Mucosa of descending colon (tissue), 3 donors: Measurements from ENCODE around the gene ETV6. TPM values are rescaled to one million over a fixed set of nuclear protein-coding genes. Genes with fewer than 3 reads are reported as not detected.

Experiments
- ATAC-seq: fragments of 200-7000 bp; cut with Tn5 transposase; one replicate; pipeline ENCODE4 v1.9.1; 2020; ENCODE audit warnings: mild to moderate bottlenecking, moderate library complexity
- DNase-seq, 3 donors: peaks; one replicate each; pipeline ENCODE4 v3.0.0-alpha.2; 2020
- H3K36me3 ChIP-seq: fragments of 200-600 bp; one replicate; pipeline ENCODE4 v1.8.0; 2021; ENCODE audit warnings: low read depth, mild to moderate bottlenecking
- H3K4me1 ChIP-seq: fragments of 200-600 bp; one replicate; pipeline ENCODE4 v1.8.0; 2021; ENCODE audit warnings: low read depth, mild to moderate bottlenecking
- H3K4me3 ChIP-seq: fragments of 200-600 bp; one replicate; pipeline ENCODE4 v1.8.0; 2021; ENCODE audit warnings: mild to moderate bottlenecking
- H3K9me3 ChIP-seq: fragments of 200-600 bp; one replicate; pipeline ENCODE4 v1.8.0; 2021; ENCODE audit warnings: mild to moderate bottlenecking
- intact Hi-C, 2 donors: fragments of 100-400 bp; cut with DNase I in 1 of 2; cut with micrococcal nuclease in 1 of 2; formaldehyde crosslinking; loops; one replicate each; pipeline versions ENCODE4 v1.11.0 to v1.11.1; 2022; cut with DNase I, micrococcal nuclease
- total RNA-seq, 3 donors: library from RNA; stranded (reverse); fragmentation: NEBNext Ultra II Directional in 2 of 3; extraction: Animal tissue kit (Norgen Biotek cat#: 25700) in 2 of 3; gene quantifications; one replicate each; pipeline versions ENCODE4 v1.2.1 to v1.2.4, GENCODE V29; 2021 to 2023
- TF ChIP-seq, protein P1 (sequence below): fragments of 200-600 bp; IDR thresholded peaks from one replicate; pipeline ENCODE4 v1.8.0; 2022; ENCODE audit warnings: antibody characterized with exemption, mild to moderate bottlenecking
- donor health status: DM: no; HTN: no; CAD: no; lungs with moderate emphysema.
- donor health status: DM: no; HTN: no; CAD: no.
- donor health status: DM: no; HTN: yes; CAD: no.

The ETV6 gene
- total RNA-seq, 3 donors from 2014 or later, result 60.9 to 74.3 (median 72.8) TPM

DNA sequence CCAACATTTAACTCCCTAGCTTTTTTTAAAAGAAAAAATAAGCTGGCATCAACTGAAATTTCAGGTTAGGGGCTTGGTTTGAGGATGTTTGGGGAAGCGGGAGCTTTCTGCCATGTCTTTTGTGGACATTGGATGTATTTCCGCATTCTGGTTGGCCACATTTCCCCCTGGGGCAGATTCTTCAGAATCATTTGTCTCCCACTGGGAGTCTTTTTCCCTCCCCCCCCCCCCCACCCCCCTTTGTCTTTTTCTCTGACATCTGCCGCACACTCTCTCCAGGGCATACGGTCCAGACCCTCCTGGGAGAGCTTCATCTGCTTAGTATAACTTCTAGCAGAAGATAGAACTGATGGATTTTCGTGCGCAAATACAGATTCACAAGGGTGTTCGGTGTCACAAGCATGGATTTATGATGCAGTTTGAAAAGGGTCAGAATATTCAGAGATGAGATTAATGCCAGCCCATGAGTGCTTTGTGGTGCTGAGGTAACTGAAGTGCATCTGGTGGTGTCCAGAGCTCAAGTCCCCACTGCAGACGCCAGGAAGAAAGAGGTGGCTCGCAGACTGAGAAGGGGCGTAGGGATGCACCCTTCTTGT, 40.2 kb downstream of the ETV6 start:
- no peak overlapping the region for H3K4me3 ChIP-seq
- H3K4me1 ChIP-seq, result peaks cover 16% of the 10 kb centered on the region
- TF ChIP-seq, protein P1, sequence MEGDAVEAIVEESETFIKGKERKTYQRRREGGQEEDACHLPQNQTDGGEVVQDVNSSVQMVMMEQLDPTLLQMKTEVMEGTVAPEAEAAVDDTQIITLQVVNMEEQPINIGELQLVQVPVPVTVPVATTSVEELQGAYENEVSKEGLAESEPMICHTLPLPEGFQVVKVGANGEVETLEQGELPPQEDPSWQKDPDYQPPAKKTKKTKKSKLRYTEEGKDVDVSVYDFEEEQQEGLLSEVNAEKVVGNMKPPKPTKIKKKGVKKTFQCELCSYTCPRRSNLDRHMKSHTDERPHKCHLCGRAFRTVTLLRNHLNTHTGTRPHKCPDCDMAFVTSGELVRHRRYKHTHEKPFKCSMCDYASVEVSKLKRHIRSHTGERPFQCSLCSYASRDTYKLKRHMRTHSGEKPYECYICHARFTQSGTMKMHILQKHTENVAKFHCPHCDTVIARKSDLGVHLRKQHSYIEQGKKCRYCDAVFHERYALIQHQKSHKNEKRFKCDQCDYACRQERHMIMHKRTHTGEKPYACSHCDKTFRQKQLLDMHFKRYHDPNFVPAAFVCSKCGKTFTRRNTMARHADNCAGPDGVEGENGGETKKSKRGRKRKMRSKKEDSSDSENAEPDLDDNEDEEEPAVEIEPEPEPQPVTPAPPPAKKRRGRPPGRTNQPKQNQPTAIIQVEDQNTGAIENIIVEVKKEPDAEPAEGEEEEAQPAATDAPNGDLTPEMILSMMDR, result no peak

DNA sequence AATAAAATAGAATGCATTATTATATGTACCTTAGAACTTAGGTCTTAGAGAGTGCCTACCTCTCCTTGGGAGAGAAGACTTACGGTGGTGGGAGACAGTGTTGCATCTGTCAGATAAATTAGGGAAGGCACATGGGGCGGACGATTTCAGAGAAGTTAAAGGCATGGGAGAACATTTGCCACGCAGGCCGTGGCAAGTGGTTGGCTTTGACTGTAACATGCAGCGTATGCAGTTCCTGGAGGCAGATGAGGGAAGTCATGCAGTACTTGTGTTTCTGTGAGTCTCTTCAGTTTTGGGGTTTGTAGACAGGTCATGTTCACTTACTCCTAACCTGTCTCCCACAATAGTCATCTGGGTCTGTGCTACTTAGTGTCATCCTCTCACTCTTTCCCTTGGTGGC, 43.6 kb downstream of the ETV6 start:
- H3K4me3 ChIP-seq, result no peak overlapping the region
- no peaks in the 10 kb centered on the region for H3K9me3 ChIP-seq
- no peak for ATAC-seq
- no peak for DNase-seq
- intact Hi-C loops, result no loop called here
- H3K36me3 ChIP-seq, result no peaks in the 10 kb centered on the region
- H3K4me1 ChIP-seq, result peaks cover 2% of the 10 kb centered on the region
- TF ChIP-seq, protein P1, result no peak

More for the DNA sequence above, 40.2 kb downstream of the ETV6 start:
- ATAC-seq (no peak), DNase-seq (no peak)
- H3K36me3 ChIP-seq, result no peaks in the 10 kb centered on the region
- intact Hi-C loops, result no loop called here
- no peaks in the 10 kb centered on the region for H3K9me3 ChIP-seq

DNA sequence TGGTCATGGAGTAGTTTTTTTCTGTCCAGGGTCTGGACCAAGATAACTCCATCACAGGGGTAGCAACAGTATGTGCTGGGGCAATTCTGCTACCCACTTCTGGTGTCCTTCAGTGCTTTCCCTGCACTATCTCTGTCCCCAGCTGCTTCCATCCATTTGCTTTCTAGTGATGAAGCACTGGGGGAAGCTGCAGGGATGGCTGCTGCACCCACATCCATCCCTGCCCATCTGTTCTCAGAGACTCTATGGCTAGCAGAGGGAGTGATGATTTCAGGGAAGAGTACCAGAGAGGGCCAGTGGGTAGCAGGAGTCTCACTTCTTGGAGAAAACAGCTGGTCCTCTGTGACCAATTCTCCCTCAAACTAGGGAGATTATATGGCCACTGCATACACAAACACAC, 44.1 kb downstream of the ETV6 start:
- intact Hi-C loops, result no loop called here
- no peak for ATAC-seq
- no peaks in the 10 kb centered on the region for H3K9me3 ChIP-seq
- H3K36me3 ChIP-seq, result no peaks in the 10 kb centered on the region
- H3K4me3 ChIP-seq, result no peak overlapping the region
- no peak for DNase-seq
- H3K4me1 ChIP-seq, result peaks cover under 1% of the 10 kb centered on the region
- TF ChIP-seq, protein P1, result no peak

DNA sequence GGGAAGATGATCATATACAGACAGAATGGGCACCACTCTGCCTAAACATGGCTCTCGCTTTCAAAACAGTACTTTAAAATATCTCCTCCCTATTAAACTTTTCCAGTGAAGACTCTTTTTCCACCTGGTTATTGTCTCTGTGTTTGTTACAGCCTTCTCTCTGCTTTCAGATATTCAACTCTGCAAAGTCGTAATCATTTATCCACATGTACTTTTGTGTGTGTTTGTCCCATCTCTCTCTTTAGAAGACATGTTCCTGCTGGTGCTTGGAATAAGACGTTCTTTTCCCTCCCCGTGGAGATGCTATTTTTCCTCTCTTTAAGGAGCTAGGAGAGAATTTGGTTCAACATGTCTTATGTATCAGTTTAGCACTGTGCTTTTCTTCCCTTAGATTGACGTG, 45.1 kb downstream of the ETV6 start:
- H3K9me3 ChIP-seq, result no peaks in the 10 kb centered on the region
- H3K4me3 ChIP-seq, result no peak overlapping the region
- H3K36me3 ChIP-seq, result no peaks in the 10 kb centered on the region
- H3K4me1 ChIP-seq, result no peaks in the 10 kb centered on the region
- intact Hi-C loops, result no loop called here
- TF ChIP-seq, protein P1, result no peak
- no peak for ATAC-seq
- no peak for DNase-seq

DNA sequence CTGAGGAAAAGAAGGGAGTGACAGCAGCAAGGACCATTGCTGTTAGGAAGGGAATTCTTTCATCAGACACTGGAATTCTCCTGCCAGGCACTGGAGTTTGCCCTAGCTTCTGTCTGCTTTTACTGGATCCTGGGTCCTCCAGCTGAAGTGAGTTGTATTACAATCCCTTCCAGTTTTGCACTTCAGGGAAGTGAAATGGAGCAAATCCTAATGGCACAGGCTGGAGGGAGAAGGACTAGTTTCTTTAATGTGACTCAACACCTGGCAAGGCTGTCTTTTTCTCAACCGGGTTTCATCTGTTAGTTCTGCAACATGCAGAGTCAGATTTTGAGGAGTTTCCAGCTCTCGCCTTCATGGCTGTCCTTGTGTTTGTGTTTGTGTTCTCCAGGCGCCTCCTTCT, 45.8 kb downstream of the ETV6 start:
- TF ChIP-seq, protein P1, result no peak
- H3K4me3 ChIP-seq, result no peak overlapping the region
- no peaks in the 10 kb centered on the region for H3K36me3 ChIP-seq
- H3K4me1 ChIP-seq, result no peaks in the 10 kb centered on the region
- ATAC-seq (no peak), DNase-seq (no peak)
- no peaks in the 10 kb centered on the region for H3K9me3 ChIP-seq
- intact Hi-C loops, result no loop called here

DNA sequence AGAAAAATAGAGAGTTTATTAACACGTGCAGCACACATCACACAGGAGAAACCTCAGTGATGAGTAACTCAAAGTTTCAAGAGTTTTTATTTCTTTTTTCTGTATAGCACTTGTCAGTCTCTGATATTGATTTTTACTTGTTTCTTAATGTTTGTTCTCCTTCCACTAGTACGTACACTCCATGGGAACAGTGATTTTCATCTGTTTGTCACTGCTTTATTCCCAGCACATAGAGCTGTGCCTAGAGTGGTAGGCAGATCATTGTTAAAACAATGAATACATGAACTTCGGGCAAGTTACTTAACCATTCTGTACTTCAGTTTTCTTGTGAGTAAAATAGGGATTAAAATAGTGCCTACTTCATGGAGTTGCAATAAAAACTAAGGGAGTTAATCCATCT, 46.6 kb downstream of the ETV6 start:
- ATAC-seq, result no peak
- H3K9me3 ChIP-seq, result no peaks in the 10 kb centered on the region
- no peaks in the 10 kb centered on the region for H3K4me1 ChIP-seq
- TF ChIP-seq, protein P1, result no peak
- no peaks in the 10 kb centered on the region for H3K36me3 ChIP-seq
- H3K4me3 ChIP-seq, result no peak overlapping the region
- intact Hi-C loops, result no loop called here
- no peak for DNase-seq
